ENCODE data around the gene CAMK2N1. TPM values are rescaled to one million over a fixed set of nuclear protein-coding genes. Genes with fewer than 3 reads are reported as not detected.

The CAMK2N1 gene
- total and polyA plus RNA-seq, 2 of the 13 experiments (the other 11 are each of a cell fraction or from before 2014, with no cell fraction given), result 38.0 to 38.6 TPM

- TF ChIP-seq NFAT5 (CRISPR knock-in tag; IDR thresholded peaks at IDR 0.05) (0 out of 2 replicates have a peak, but pooled peaks have one; percentile 29), GRHL1 (CRISPR knock-in tag; conservative IDR thresholded peaks at IDR 0.05) (no peak), ZFY (CRISPR knock-in tag; IDR thresholded peaks at IDR 0.05) (peak; percentile 99), FOSL2 (CRISPR knock-in tag; IDR thresholded peaks at IDR 0.05) (peak; percentile 57; the same call in 1 of the 2 replicates), MAX (IDR thresholded peaks at IDR 0.05) (peak; percentile 68), FOXK1 (CRISPR knock-in tag; IDR thresholded peaks at IDR 0.05; ENCODE audit: borderline replicate concordance, low read depth) (peak; percentile 85), ARHGAP35 (CRISPR knock-in tag; IDR thresholded peaks at IDR 0.05; ENCODE audit: borderline replicate concordance) (peak; percentile 70; the same call in 1 of the 2 replicates), ZNF18 (CRISPR knock-in tag; IDR thresholded peaks at IDR 0.05; ENCODE audit: insufficient replicate concordance) (peak; percentile 82), ZNF615 (CRISPR knock-in tag; IDR thresholded peaks at IDR 0.05; ENCODE audit: borderline replicate concordance) (no peak), NFE2L1 (CRISPR knock-in tag; IDR thresholded peaks at IDR 0.05; ENCODE audit: borderline replicate concordance) (0 out of 2 replicates have a peak, but pooled peaks have one; percentile 68), ZNF274 (CRISPR knock-in tag; IDR thresholded peaks at IDR 0.05) (0 out of 2 replicates have a peak, but pooled peaks have one; percentile 80), ZBTB20 (CRISPR knock-in tag; IDR thresholded peaks at IDR 0.05; ENCODE audit: borderline replicate concordance, low read depth) (no peak), ZBTB39 (CRISPR knock-in tag; IDR thresholded peaks at IDR 0.05) (0 out of 2 replicates have a peak, but pooled peaks have one; percentile 52), SUZ12 (IDR thresholded peaks at IDR 0.05; ENCODE audit: low read depth, low read length) (no peak), TFAP4 (IDR thresholded peaks at IDR 0.05; ENCODE audit: borderline replicate concordance, low read depth) (peak; percentile 19; the same call in 1 of the 2 replicates)
Observed at GRCh38 chr1:20507564-20508410, 21.8 kb upstream of the CAMK2N1 start, which contains the start of gene MUL1 (continued).
